GM10248 (cell line): ENCODE data around the gene C14orf93.
"Not testable (repeated sequence)": the region's sequence is repeated elsewhere in the genome, so short reads cannot be mapped to it uniquely, and the experiment has no call there.

Experiments used
- CTCF ChIA-PET: fragments of 300-600 bp; sonication (Branson Sonifier 250); formaldehyde crosslinking; extraction: SDS; loops from one replicate; lab custom pipeline; 2021; ENCODE audit warnings: antibody characterized with exemption; lab: Yijun Ruan, JAX
- POLR2A ChIA-PET: fragments of 350-650 bp; sonication (Branson Sonifier 250); formaldehyde crosslinking; extraction: SDS; loops from one replicate; lab custom pipeline; 2020; ENCODE audit warnings: antibody characterized with exemption; lab: Yijun Ruan, JAX
- DNase-seq: peaks from one replicate; pipeline ENCODE4 v3.0.0; 2012; ENCODE audit errors: extremely low spot score
- CTCF ChIP-seq: IDR thresholded peaks from 2 replicates; pipeline ENCODE4 v1.5.1; 2012; ENCODE audit warnings: mild to moderate bottlenecking, low read depth; ENCODE audit errors: extremely low read depth, missing control alignments, control extremely low read depth

Gene C14orf93

GRCh38 chr14:23006544-23007419, 3.2 kb downstream of the C14orf93 start:
- CTCF ChIA-PET: interaction anchor here (0.7 to 8.6 kb wide), 32 partner anchors 9 to 373 kb away, joined by 3 to 91 read pairs (median 5); partner anchors contain the start of genes ACIN1, AJUBA, CDH24 and HAUS4
- POLR2A ChIA-PET: interaction anchor here (1.0 to 1.6 kb wide), 9 partner anchors 10 to 91 kb away, joined by 3 to 11 read pairs (median 4); partner anchors contain the start of genes PSMB5 and RBM23
- TF ChIP-seq CTCF: no peak
- DNase-seq: peak; percentile 97

GRCh38 chr14:23006188-23006534, 3.8 kb downstream of the C14orf93 start:
- no peak for TF ChIP-seq CTCF
- ChIA-PET POLR2A (interaction anchor here (1.0 to 1.6 kb wide), 4 partner anchors 11 to 70 kb away, joined by 3 to 9 read pairs (median 3); no protein-coding TSS in a partner anchor), CTCF (interaction anchor here (0.8 to 8.6 kb wide), 21 partner anchors 12 to 373 kb away, joined by 3 to 91 read pairs (median 7); partner anchors contain the start of genes ACIN1, CDH24, HAUS4 and PRMT5)

GRCh38 chr14:23005451-23006187, 4.3 kb downstream of the C14orf93 start:
- ChIA-PET CTCF (interaction anchor here (0.8 to 8.6 kb wide), 15 partner anchors 11 to 75 kb away, joined by 3 to 91 read pairs (median 11); partner anchors contain the start of genes CDH24, HAUS4 and PRMT5), POLR2A (interaction anchor here (1.3 kb wide), 1 partner anchor 11 kb away, joined by 3 read pairs; no protein-coding TSS in a partner anchor)
- no peak for TF ChIP-seq CTCF

More at GRCh38 chr14:23006188-23006534, 3.8 kb downstream of the C14orf93 start:
- DNase-seq: no peak

GRCh38 chr14:23004274-23004673, 5.7 kb downstream of the C14orf93 start:
- DNase-seq, POLR2A ChIA-PET: not testable (repeated sequence)
- CTCF ChIA-PET: interaction anchor here (1.2 to 8.6 kb wide), 5 partner anchors 10 to 66 kb away, joined by 3 to 91 read pairs (median 5); no protein-coding TSS in a partner anchor

More at GRCh38 chr14:23005451-23006187, 4.3 kb downstream of the C14orf93 start:
- no peak for DNase-seq

- CTCF ChIA-PET: interaction anchor here (1.2 to 8.6 kb wide), 6 partner anchors 8 to 73 kb away, joined by 3 to 91 read pairs (median 6); partner anchors contain the start of gene CDH24
- POLR2A ChIA-PET: no interaction called here
- TF ChIP-seq CTCF: no peak
- DNase-seq: no peak
These were observed 7.4 kb downstream of the C14orf93 start for GRCh38 chr14:23002592-23002991.

GRCh38 chr14:23000860-23001259, 9.1 kb downstream of the C14orf93 start:
- no peak for DNase-seq
- no peak for TF ChIP-seq CTCF
- CTCF ChIA-PET: interaction anchor here (1.3 to 10.4 kb wide), 5 partner anchors 7 to 68 kb away, joined by 5 to 218 read pairs (median 14); partner anchors contain the start of genes AJUBA and CDH24
- POLR2A ChIA-PET: interaction anchor here (0.5 kb wide), 1 partner anchor 108 kb away, joined by 4 read pairs; no protein-coding TSS in a partner anchor
